GM10266 (cell line): Measurements from ENCODE around the gene KHDRBS1.
"Not testable (repeated sequence)": the region's sequence is repeated elsewhere in the genome, so short reads cannot be mapped to it uniquely, and the experiment has no call there.

Experiments used
- DNase-seq: peaks from one replicate; pipeline ENCODE4 v3.0.0; 2012; ENCODE audit errors: extremely low spot score
- TF ChIP-seq, protein P1 (sequence below): IDR thresholded peaks from 2 replicates; pipeline ENCODE4 v1.5.1; 2012; ENCODE audit warnings: mild to moderate bottlenecking, low read depth; ENCODE audit not compliant: control insufficient read depth, insufficient read depth; ENCODE audit errors: missing control alignments

The KHDRBS1 gene

DNA sequence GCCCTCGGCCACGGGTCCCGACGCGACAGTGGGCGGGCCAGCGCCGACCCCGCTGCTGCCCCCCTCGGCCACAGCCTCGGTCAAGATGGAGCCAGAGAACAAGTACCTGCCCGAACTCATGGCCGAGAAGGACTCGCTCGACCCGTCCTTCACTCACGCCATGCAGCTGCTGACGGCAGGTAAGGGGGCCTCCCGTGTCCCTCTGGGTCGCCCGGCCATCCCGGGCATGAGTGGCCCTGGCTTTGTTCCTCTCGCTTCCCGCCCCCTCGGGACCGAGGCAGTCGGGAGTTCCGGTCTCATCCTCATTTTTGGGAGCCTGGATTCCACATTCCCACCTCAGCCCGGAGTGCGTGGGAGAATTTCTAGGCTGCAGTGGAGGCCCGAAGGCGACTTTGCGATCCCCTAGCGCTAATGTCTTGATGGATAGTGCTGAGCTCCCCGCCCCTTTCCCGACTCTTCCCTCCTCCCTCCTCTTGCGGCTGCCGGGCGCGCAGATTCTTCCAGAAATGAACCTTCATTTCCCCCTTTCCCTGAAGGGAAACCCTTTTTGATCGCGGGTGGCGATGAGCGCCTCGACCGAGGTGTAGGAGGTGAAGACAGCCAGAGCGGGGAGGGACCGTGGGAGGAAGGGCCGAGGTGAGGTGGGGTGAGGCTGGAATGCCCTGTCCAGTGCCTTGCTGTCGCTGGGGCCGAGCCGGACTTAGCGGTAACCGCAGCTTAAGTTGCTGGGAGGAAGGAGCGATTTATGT lies 705 bp downstream of the KHDRBS1 start:
- peak; percentile 45 for DNase-seq
- TF ChIP-seq, protein P1, sequence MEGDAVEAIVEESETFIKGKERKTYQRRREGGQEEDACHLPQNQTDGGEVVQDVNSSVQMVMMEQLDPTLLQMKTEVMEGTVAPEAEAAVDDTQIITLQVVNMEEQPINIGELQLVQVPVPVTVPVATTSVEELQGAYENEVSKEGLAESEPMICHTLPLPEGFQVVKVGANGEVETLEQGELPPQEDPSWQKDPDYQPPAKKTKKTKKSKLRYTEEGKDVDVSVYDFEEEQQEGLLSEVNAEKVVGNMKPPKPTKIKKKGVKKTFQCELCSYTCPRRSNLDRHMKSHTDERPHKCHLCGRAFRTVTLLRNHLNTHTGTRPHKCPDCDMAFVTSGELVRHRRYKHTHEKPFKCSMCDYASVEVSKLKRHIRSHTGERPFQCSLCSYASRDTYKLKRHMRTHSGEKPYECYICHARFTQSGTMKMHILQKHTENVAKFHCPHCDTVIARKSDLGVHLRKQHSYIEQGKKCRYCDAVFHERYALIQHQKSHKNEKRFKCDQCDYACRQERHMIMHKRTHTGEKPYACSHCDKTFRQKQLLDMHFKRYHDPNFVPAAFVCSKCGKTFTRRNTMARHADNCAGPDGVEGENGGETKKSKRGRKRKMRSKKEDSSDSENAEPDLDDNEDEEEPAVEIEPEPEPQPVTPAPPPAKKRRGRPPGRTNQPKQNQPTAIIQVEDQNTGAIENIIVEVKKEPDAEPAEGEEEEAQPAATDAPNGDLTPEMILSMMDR = peak; percentile 21

DNA sequence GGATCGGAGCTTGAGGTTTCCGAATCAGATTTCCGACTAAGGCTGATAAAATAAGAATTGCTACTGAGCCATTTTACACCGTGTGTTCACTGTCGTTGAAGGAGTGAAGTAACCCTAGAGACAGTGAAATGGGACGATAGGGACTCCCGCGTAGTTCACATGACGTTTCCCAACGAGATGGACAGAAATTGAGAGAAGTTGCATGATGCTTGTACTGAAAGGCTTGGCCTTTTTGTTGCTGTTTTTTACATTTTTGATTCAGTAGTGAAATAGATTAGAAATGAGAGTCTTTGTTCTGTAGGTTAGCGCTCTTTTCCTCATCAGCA lies 1.2 kb downstream of the KHDRBS1 start:
- TF ChIP-seq, protein P1 = no peak
- no peak for DNase-seq

DNA sequence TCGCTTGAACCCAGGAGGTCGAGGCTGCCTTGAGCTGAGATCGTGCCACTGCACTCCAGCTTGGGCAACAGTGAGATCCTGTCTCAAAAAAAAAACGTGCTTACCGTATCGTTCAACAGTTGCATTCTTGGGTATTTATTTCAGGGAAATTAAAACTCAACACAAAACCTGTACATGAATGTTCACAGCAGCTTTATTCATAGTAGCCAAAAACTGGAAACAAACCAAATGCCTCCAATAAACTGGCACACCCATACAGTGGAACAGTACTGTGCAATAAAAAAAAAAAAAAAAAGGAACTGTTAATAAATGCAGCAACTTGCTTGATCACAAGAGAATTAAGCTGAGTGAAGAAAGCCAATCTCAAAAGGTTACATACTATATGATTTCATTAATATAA lies 6.7 kb downstream of the KHDRBS1 start:
- TF ChIP-seq, protein P1 = no peak
- DNase-seq = no peak

DNA sequence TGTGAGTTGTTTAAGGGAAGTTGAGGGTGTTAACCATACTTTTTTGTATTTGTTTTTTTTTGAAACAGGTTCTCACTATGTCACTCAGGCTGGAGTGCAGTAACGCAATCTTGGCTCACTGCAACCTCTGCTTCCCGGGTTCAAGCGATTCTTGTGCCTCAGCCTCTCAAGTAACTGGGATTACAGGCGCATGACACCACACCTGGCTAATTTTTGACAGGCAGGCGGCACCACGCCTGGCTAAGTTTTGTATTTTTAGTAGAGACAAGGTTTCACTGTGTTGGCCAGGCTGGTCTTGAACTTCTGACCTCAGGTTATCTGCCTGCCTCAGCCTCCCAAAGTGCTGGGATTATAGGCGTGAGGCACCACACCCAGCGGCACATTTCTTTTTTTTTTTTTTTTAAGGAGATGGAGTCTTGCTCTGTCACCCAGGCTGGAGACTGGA lies 7.9 kb downstream of the KHDRBS1 start:
- DNase-seq = not testable (repeated sequence)

DNA sequence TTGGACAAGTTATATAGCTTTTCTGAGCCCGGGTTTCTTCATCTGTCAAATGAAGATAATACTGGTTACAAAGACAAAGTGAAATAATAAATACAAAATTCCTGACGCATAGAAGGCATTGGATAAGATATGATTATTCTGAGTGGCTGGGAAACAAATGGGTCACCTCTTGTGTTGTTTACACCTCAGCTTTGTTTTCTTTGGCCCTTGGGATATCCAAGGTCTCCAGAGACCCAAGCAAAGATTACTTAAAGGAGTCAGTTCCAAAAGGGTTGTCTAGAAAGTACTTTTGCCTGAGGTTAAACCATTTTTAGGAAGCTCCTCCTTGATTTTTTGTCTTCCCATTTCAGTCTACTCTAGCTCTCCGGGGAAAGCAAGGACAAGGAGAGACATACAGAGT lies 9.7 kb downstream of the KHDRBS1 start:
- TF ChIP-seq, protein P1 = no peak
- no peak for DNase-seq

DNA sequence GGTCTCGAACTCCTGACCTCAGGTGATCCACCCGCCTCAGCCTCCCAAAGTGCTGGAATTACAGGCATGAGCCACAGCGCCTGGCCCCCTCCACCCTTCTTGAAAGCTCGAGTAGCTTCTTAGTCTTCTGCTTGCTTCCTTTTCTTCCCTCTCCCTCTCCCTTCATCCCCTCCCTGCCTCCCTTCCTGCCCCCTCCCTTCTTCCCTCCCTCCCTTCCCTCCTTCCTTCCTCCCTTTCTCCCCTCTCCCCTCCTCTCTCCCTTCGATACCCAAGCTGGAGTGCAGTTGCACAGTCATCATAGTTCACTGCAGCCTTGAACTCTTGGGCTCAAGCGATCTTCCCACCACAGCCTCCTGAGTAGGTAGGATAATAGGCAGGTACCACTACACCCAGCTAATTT lies 11.8 kb downstream of the KHDRBS1 start:
- no peak for DNase-seq
- TF ChIP-seq, protein P1 = no peak

DNA sequence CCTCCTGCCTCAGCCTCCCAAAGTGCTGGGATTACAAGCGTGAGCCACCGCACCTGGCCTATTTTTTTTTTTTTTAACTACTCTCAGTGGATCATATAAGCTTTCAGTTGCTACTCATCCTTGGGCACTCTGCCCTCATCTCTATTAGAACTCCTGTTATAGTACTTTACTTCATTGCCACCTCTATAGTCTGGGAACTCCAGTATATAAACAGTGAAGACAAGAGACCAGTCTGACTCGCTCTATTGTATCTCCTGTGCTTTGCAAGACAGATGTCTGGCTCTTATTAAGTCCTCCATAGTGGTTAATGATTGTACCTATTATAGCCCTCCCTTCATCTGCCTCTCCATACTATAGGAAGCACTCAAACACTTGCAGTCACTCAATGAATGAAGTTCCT lies 15.1 kb downstream of the KHDRBS1 start:
- no peak for DNase-seq

More for the DNA sequence above, 15.1 kb downstream of the KHDRBS1 start:
- TF ChIP-seq, protein P1 = no peak
